SHP77 (cell line): Measurements from ENCODE around the gene ADAMTSL3.

Experiments used
- DNase-seq, 2 experiments: peaks; one replicate each; lab custom pipeline; 2025; lab: John Stamatoyannopoulos, UW

Gene ADAMTSL3

DNA sequence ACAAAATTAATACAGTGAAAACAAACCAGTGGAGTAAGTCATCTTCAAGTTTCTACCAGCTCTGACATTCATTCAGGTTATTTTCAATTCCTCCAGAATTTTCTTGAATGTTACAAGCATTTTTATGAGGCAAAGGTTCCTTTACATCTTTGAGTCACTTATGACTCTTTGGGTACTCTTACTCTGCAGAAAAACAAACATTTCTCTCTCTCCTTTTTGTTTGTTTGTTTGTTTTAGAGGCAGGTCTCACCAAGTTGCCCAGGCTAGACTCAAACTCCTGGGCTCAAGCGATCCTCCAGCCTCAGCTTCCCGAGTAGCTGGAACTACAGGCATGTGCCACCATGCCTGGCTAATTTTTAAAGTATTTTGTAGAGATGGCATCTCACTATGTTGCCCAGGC, 233.5 kb downstream of the ADAMTSL3 start:
- DNase-seq: no peak

DNA sequence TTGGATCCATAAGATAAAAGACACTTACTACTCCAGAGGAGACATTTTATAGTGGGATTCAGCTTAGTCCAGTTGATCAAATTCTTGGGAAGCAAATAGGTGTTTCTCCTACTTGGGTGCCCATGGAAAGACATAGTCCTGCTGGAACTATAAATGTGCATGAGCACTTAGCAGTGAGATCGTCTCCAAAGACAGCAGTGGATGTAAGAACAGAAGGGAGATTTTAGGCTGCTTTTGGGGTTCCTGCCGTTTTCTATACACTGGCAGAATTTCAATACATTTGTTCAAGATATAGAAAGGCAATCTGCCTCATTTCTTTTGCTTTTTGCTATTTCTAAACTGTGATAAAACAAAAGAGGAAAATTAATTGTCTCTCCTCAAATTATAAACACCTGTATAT, 234.0 kb downstream of the ADAMTSL3 start:
- DNase-seq: no peak

- DNase-seq: no peak
These were observed 236.1 kb downstream of the ADAMTSL3 start for GRCh38 chr15:83889995-83890394.

DNA sequence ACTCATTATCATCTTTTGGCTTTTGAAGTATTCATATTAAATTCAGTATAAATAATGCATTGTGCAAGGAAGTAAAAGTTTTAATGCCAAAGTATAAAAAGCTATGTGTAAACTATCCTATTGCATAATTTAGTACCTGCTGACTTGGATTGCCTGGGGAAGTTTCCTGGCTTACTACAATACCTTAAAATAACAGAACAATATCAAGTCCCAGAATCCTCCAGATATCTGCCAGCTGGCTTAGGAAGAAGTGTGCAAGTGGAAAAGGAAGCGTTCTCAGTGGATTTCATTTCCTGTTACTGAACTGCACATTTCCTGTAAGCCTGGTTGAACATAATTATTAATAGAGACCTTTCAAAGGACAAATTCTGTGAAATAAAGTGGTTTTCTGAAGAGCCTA, 236.7 kb downstream of the ADAMTSL3 start:
- DNase-seq: no peak

- DNase-seq: no peak
These were observed 238.6 kb downstream of the ADAMTSL3 start for GRCh38 chr15:83892498-83892897.

DNA sequence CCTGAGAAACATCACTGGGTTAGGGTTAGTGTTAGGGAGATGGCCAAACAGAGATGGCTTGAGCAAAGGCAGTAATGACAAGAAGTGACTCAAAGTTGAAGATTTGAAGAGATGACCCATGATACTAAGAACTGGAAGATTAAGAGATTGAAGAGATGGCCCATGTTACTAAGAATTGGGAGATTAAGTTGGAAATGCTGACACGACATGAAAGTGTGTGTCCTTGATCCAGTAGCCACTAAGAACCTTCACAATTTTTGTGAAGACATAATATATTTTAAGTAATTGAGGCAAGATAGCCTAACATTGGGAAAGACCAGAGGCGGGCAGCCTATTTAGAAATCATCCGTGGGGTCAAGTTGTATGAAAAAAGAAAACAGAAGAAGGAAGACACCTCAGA, 239.4 kb downstream of the ADAMTSL3 start:
- DNase-seq: no peak

- no peak for DNase-seq
These were observed 243.1 kb downstream of the ADAMTSL3 start for GRCh38 chr15:83897037-83897436.

DNA sequence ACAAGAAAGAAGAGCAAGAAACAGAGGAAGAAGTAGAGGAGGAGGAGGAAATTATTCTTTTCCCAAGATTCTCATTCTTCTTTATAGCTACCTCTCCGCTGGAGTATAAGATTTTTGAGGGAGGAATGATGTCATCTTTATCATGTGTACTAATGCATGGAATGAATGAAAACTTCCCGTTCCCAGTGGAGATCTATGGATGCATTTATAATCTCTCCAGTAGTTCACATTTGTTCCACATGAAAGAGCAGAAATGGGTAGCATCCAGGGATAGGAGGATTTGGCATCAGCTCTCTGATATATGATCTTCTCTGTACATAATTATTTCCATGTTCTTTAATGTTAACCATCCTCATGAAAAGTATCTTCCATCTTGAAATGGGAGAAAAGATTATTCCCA, 244.4 kb downstream of the ADAMTSL3 start:
- no peak for DNase-seq

DNA sequence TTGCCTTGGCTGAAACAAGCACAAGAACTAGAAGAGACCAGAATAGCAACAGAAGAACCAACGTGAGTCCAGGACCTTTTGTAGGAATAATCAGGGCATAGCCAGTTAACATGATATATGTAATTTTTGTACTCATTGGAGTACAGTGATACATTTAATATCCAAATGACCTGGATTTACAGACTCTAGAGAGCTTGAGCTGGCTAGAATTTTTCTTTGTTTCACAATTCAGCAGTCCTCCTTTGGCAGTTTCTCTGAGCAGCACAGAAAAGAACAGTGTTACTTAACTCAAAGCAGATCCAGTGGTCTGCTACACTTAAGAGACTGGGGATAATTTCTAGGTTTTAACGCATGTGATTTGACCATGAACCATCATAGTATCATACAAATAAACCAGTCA, 245.7 kb downstream of the ADAMTSL3 start:
- no peak for DNase-seq

GRCh38 chr15:83904107-83905040, 250.5 kb downstream of the ADAMTSL3 start:
- DNase-seq: no peak

GRCh38 chr15:83905556-83906273, 251.8 kb downstream of the ADAMTSL3 start:
- DNase-seq: no peak

DNA sequence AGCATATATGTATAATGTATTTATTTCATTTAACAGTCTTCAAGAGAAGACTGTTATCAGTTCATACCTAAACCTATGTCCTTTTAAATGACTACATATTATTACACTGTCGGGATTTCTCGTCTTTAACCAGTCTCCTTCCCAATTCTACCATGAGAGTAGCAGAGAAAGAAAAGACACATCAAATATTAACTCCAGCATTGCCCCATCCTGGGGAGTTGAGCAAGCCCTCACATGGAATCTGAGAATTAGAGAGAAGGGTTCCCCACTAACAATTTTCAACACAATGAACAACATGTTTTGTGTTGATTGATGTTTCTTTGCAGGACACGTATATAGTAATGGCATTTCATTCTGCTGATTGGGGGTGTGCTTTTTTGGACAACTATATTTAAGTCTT, 257.4 kb downstream of the ADAMTSL3 start:
- DNase-seq: no peak

DNA sequence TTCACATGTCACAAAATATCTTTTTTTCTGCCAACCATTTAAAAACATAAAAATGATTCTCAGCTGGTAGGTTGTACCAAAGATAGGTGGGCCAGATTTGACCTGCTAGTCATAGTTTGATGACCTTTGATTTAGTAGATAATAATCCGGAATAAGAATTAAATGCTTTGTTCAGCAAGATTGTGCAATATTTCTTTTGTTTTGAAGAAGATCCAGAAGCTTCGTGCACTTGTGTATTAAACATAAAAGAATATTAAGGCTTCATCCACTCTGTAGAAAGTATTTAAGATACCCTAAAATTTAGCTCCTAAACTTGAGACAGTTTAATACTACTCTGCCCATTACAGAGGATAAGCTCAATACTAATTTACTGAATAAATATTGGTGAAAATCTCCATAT, 258.4 kb downstream of the ADAMTSL3 start:
- no peak for DNase-seq

DNA sequence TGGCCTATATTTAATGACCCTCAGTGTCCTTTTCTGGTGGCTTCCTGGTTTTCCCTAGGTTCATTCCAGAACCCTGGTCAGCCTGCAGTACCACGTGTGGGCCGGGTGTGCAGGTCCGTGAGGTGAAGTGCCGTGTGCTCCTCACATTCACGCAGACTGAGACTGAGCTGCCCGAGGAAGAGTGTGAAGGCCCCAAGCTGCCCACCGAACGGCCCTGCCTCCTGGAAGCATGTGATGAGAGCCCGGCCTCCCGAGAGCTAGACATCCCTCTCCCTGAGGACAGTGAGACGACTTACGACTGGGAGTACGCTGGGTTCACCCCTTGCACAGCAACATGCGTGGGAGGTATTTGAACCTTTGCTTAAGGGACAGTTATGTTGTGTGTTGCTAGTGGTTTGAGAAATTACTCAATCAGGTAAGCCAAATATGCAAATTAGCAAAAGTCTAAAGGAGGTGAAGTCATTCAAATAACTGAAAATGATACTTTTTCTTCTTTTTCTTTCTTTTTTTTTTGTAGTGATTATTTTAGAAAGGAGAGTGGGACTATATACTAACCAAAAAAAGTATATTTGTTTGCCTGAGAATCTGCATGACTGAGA, 259.2 kb downstream of the ADAMTSL3 start:
- DNase-seq: no peak

DNA sequence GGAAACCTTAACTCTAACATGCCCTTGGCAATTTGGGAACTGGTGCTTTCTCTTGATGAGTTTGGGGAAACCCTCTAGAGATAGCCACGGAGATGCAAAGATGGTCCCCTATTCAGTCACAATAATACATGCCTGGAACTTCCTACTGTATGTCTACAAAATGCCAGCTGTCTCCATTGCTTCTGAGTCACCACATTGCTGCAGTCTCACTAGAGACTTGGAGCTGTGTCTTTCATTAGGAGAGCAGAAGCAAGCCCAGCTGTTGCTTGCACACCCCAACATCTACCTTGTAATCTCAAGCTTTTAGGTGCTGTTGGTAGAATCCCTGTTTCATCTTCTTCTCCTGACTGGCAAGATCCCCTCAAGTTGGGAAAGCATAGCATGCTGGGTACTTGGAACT, 261.0 kb downstream of the ADAMTSL3 start:
- DNase-seq: no peak

DNA sequence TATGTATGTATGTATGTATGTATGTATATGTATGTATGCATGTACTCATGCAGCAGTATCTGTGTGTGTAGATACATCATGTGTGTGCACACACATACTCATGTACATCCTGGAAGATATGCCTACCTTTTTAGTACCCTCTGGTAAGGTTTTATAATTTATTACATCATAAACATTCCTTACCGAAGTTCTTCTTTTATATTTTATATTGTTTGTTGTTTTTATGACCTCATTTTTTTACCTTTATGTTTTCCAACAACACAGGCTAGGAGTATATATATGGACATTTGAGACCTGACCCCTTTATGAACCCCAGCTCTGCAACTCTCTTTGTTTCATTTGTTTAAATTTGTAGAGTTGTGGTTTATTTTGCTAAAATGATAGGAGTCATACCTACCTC, 263.5 kb downstream of the ADAMTSL3 start:
- no peak for DNase-seq

DNA sequence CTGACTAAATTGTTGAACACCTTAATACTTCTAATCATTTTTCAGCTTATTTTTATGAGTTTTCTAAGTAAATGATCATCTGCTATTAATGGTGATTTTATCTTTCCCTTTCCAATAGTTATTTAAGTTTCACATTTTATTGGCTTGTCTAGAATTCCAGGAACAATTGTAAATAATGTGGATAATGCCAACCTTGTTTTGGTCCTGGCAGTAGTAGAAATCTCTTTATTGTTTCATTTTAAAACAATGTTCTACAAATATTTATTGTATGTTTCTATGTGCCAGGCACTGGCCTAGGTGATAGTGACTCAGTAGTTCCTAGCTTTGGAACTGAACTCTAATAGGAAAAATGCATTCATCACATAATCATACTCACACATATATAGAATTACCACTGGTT, 264.1 kb downstream of the ADAMTSL3 start:
- DNase-seq: no peak

DNA sequence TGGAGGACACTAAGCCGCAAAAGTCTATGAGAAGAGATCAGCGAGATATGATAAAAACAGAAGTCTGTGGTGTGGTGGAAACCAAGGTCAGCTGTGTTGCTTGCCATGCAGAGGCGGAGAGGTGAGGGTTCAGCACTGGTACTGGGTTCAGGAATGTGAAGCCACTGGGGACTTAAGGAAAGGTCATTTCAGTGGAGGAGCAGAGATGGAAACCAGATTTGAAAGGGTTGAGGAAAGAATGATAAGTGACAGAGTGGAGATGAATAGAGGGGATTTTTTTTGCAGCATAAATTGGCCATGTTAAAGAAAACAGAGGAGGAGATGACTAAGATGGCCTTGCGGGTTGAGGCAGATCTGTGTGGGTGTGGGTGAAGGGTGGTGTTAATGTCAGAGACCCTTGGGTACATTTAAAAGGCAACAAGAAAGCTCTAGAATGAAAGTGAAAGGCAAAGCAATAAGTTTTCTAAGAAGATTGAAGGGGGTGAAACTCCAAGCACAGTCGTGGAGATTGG, 265.5 kb downstream of the ADAMTSL3 start:
- DNase-seq: no peak

- no peak for DNase-seq
These were observed 266.1 kb downstream of the ADAMTSL3 start for GRCh38 chr15:83919978-83920510.

DNA sequence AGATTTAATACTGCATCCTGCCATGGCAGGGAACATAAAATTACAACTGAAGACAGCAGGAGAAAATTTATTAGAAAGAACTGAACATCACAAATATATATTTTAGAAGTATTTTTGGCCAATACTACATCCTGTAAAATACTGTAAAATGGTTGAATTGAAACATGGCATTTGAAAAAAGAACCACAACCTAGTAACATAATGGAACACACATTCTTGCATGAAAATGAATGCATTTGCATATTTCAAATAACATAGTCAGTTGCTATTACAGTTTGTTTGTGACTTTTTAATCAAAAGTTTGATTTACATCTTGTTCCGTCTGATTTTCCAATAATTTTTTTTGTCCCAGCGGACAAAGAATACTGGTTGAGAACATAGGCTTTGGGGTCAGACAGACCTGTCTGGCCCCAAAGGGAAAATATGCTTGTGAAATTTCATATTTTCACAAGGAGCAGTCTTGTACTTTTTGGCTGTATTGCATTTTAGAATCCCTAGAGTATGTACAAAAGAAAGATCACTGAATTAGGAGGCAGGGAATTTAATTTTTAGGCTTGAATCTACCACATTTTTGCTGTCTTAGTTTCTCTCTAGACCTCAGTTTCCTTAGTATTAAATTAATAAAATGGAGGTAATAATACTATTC, 268.8 kb downstream of the ADAMTSL3 start:
- DNase-seq: no peak

DNA sequence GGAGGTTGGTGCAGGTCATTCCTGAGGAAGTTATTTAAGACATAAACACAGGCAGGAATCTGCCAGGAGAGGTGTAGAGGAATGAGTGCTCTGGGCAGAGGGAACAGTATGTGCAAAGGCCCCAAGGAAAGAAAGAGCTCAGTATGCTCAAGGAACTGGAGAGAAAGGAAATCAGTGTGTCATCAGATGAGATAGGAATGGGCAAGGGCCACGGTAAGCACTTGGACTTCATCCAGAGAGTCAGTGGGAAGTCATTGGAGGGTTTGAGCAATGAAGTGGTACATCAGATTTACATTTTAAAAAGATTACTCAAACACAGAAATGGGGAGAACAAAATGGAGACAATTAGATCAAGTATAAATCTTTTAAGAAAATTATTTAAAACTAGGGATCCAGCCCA, 272.2 kb downstream of the ADAMTSL3 start:
- no peak for DNase-seq
